Natural killer cell (primary cell): ENCODE results near the gene HHAT. TPM values are rescaled to one million over a fixed set of nuclear protein-coding genes. Genes with fewer than 3 reads are reported as not detected.

Source experiments
- ATAC-seq, 3 donors: fragments of 150-1000 bp in 2 of 3; fragments of 200-7000 bp in 1 of 3; cut with Tn5 transposase; 1 replicate in 1 of 3; 2 replicates in 2 of 3; pipeline ENCODE4 v1.10.0; 2021; ENCODE audit warnings: mild to moderate bottlenecking in 2 of 3, moderate library complexity in 2 of 3
- DNase-seq, 2 donors: peaks; one replicate each; pipeline versions ENCODE4 v3.0.0 to v3.0.0-alpha.2; 2013 to 2021; ENCODE audit warnings: mixed read lengths in 1 of 2
- H3K27ac ChIP-seq: one replicate; pipeline ENCODE4 v1.5.1; 2013; ENCODE audit warnings: mild to moderate bottlenecking, low read length
- H3K27me3 ChIP-seq: one replicate; pipeline ENCODE4 v1.6.1; 2013; ENCODE audit warnings: low read length; ENCODE audit not compliant: control insufficient read depth, insufficient read depth
- H3K36me3 ChIP-seq: one replicate; pipeline ENCODE4 v1.6.1; 2013; ENCODE audit warnings: low read length; ENCODE audit not compliant: control insufficient read depth, insufficient read depth
- H3K4me1 ChIP-seq: one replicate; pipeline ENCODE4 v1.6.1; 2013; ENCODE audit warnings: low read length; ENCODE audit not compliant: control insufficient read depth, insufficient read depth
- H3K4me3 ChIP-seq: one replicate; pipeline ENCODE4 v1.5.1; 2013; ENCODE audit warnings: low read length
- H3K9me3 ChIP-seq: one replicate; pipeline ENCODE4 v1.6.1; 2013; ENCODE audit warnings: low read length; ENCODE audit not compliant: control insufficient read depth, insufficient read depth
- H3K27ac Mint-ChIP-seq, 2 donors: one replicate each; pipeline ENCODE4 v1.8.0; 2022; ENCODE audit warnings: mild to moderate bottlenecking in 2 of 2, mixed read lengths in 2 of 2, moderate library complexity in 1 of 2
- H3K27me3 Mint-ChIP-seq, 2 donors: one replicate each; pipeline ENCODE4 v1.8.0; 2022; ENCODE audit warnings: low read depth in 2 of 2, mixed read lengths in 2 of 2
- H3K36me3 Mint-ChIP-seq: one replicate; pipeline ENCODE4 v1.8.0; 2022; ENCODE audit warnings: mixed read lengths
- H3K4me1 Mint-ChIP-seq, 2 donors: one replicate each; pipeline ENCODE4 v1.8.0; 2022; ENCODE audit warnings: mixed read lengths in 2 of 2
- H3K4me3 Mint-ChIP-seq: one replicate; pipeline ENCODE4 v1.8.0; 2022; ENCODE audit warnings: mild to moderate bottlenecking, moderate library complexity, mixed read lengths
- H3K9me3 Mint-ChIP-seq, 2 donors: one replicate each; pipeline ENCODE4 v1.8.0; 2022; ENCODE audit warnings: mixed read lengths in 2 of 2
- WGBS: methylation state at CpG from one replicate; pipeline ENCODE4 v1.1.7; 2013; ENCODE audit warnings: missing lambda C conversion rate; ENCODE audit not compliant: insufficient coverage; 5-methylcytosine and 5-hydroxymethylcytosine counted together
- intact Hi-C: fragments of 100-400 bp; cut with micrococcal nuclease; formaldehyde crosslinking; loops from one replicate; pipeline ENCODE4 v1.14.2; 2022
- total RNA-seq, 4 donors: library from RNA; stranded (reverse); fragments of 120-200 nt in 1 of 4; gene quantifications; one replicate each; pipeline versions ENCODE4 v1.2.3 to v1.2.4, GENCODE V29; 2013 to 2022
- TF ChIP-seq, protein P1 (sequence below): fragments of 200-600 bp; IDR thresholded peaks from one replicate; pipeline ENCODE4 v1.8.0; 2022; ENCODE audit warnings: antibody characterized with exemption

HHAT gene
- total RNA-seq, 3 donors from 2014 or later (not counting 1 experiment from before 2014, with no cell fraction given): 0.79 to 1.1 (median 0.82) TPM

DNA sequence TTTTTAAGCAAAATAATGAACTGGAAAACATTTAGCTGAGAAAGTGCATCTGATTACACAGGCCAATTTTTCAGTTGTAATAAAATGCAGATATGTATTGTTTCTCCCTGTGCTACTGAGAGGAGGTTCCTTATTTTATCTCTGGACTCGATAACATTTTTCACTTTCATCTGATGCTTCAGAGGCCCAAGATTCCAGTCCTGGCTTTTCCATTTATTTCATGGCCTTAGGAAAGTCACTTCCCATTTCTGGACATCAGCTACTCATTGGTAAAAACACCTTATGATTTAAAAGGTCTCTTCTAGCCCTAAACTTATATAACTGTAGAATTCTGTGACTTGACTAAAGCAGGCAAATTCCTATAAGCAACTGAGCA lies 203.5 kb downstream of the HHAT start:
- TF ChIP-seq, protein P1, sequence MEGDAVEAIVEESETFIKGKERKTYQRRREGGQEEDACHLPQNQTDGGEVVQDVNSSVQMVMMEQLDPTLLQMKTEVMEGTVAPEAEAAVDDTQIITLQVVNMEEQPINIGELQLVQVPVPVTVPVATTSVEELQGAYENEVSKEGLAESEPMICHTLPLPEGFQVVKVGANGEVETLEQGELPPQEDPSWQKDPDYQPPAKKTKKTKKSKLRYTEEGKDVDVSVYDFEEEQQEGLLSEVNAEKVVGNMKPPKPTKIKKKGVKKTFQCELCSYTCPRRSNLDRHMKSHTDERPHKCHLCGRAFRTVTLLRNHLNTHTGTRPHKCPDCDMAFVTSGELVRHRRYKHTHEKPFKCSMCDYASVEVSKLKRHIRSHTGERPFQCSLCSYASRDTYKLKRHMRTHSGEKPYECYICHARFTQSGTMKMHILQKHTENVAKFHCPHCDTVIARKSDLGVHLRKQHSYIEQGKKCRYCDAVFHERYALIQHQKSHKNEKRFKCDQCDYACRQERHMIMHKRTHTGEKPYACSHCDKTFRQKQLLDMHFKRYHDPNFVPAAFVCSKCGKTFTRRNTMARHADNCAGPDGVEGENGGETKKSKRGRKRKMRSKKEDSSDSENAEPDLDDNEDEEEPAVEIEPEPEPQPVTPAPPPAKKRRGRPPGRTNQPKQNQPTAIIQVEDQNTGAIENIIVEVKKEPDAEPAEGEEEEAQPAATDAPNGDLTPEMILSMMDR: no peak
- Histone ChIP-seq H3K27ac (no peak overlapping the region), H3K36me3 (no peaks in the 10 kb centered on the region), H3K9me3 (no peaks in the 10 kb centered on the region), H3K4me3 (no peak overlapping the region), H3K27me3 (no peaks in the 10 kb centered on the region), H3K4me1 (no peaks in the 10 kb centered on the region)
- intact Hi-C loops: no loop called here
- Mint-ChIP-seq H3K4me1 (no peaks in the 10 kb centered on the region), H3K27ac (no peak overlapping the region), H3K4me3 (no peak overlapping the region), H3K9me3 (no peaks in the 10 kb centered on the region), H3K36me3 (no peaks in the 10 kb centered on the region), H3K27me3 (peaks cover 2 to 11% of the 10 kb centered on the region in 2 donors)
- DNase-seq: no peak
- ATAC-seq: no peak
- WGBS: 91% methylated on average over 1 of the region's 1 CpG

DNA sequence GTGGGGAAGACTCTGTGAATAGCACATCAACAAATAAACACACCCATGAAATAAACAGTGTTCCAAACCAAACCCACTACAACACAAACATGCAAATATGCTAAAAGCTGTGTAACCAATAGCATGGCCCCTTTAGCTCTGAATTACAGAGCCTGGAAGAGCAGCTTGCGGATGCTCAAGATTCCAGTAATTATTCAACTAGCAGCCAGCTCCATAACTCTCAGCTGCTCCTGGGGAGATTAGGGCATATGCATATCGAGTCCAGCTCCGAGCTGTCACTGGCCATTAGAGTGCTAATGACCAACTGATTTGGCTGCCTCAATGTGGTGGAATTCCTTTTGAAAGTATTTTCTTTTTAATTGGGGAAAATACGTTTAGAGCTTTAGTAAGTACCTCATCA lies 207.1 kb downstream of the HHAT start:
- TF ChIP-seq, protein P1: no peak
- 94% methylated on average over 3 of the region's 4 CpGs for WGBS
- Mint-ChIP-seq H3K27ac (no peak overlapping the region), H3K4me1 (no peaks in the 10 kb centered on the region), H3K36me3 (no peaks in the 10 kb centered on the region), H3K9me3 (no peaks in the 10 kb centered on the region), H3K27me3 (peaks cover 2 to 13% of the 10 kb centered on the region in 2 donors), H3K4me3 (no peak overlapping the region)
- H3K4me3 ChIP-seq: no peak overlapping the region
- H3K36me3 ChIP-seq: no peaks in the 10 kb centered on the region
- DNase-seq: no peak
- ATAC-seq: no peak
- no peaks in the 10 kb centered on the region for H3K9me3 ChIP-seq
- intact Hi-C loops: no loop called here
- no peaks in the 10 kb centered on the region for H3K4me1 ChIP-seq
- H3K27ac ChIP-seq: no peak overlapping the region
- no peaks in the 10 kb centered on the region for H3K27me3 ChIP-seq

DNA sequence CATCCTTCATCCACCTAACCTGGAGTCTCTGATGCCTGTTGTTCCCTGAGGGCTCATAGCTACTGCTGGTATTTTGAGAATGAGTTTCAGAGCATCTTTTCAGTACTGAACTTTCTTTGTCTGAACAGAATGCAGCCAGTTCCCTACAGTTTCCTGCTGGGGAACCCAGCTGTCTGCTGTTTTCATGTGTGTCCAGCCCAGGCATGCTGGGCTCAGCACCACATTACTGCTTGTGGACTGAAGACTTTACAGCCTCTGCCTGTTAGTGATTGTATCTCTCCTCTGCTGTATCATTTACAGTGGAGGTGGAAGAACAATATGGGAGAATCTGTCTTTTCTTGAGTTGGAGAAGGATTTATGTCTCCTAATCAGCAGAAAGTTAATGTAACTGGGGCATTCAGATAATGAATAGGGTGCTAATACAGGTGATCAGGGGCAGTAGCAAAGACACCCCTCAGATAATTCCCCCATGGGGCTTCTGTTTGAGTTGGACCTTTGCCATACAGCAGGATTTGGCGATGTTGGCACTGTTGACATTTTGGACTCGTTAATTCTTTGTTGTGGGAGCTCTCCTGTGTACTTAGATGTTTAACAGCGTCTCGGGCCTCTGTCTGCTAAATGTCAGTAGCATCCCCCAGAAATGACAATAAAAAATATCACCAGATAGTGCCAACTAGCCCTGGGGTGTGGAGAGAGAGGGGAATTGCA lies 207.7 kb downstream of the HHAT start:
- H3K4me1 ChIP-seq: no peaks in the 10 kb centered on the region
- intact Hi-C loops: no loop called here
- H3K4me3 ChIP-seq: no peak overlapping the region
- Mint-ChIP-seq H3K9me3 (no peaks in the 10 kb centered on the region), H3K4me1 (no peaks in the 10 kb centered on the region), H3K36me3 (no peaks in the 10 kb centered on the region), H3K4me3 (no peak overlapping the region), H3K27ac (no peak overlapping the region), H3K27me3 (peaks cover 2 to 13% of the 10 kb centered on the region in 2 donors)
- no peaks in the 10 kb centered on the region for H3K9me3 ChIP-seq
- no peaks in the 10 kb centered on the region for H3K36me3 ChIP-seq
- TF ChIP-seq, protein P1: no peak
- H3K27me3 ChIP-seq: no peaks in the 10 kb centered on the region
- H3K27ac ChIP-seq: no peak overlapping the region
- 95% methylated on average over 4 of the region's 4 CpGs for WGBS
- DNase-seq (no peak), ATAC-seq (no peak)

DNA sequence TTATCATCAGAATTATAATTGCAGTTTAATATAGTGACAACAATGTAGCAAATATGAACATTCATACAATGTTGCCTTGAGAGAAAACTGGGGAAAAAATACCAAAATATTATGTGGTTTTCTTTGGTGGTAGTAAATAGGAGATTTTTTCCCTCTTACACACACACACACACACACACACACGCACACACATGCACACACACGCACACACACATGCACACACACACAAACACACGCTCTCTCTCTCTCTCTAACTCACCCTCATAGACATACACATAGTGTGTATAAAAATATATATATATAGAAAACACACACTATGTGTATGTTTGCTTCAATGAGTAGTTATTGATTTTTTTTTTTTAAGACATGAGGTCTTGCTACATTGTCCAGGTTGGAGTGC lies 211.6 kb downstream of the HHAT start:
- Histone ChIP-seq H3K36me3 (no peaks in the 10 kb centered on the region), H3K4me3 (no peak overlapping the region), H3K9me3 (no peaks in the 10 kb centered on the region), H3K27me3 (no peaks in the 10 kb centered on the region), H3K27ac (no peak overlapping the region), H3K4me1 (no peaks in the 10 kb centered on the region)
- Mint-ChIP-seq H3K9me3 (no peaks in the 10 kb centered on the region), H3K27me3 (peaks cover 0 to 13% of the 10 kb centered on the region in 2 donors), H3K4me1 (no peaks in the 10 kb centered on the region), H3K4me3 (no peak overlapping the region), H3K36me3 (no peaks in the 10 kb centered on the region), H3K27ac (no peak overlapping the region)
- TF ChIP-seq, protein P1: no peak
- DNase-seq (no peak), ATAC-seq (no peak)
- intact Hi-C loops: no loop called here
- WGBS: no CpG with 5 or more reads among the region's 3 CpGs
